Calu3 (cell line): ENCODE measurements around the gene MTERF4. TPM values are rescaled to one million over a fixed set of nuclear protein-coding genes. Genes with fewer than 3 reads are reported as not detected.

Experiments used
- Bru-seq: library from RNA; stranded (reverse); fragments of 400-500 nt; gene quantifications from one replicate; lab custom pipeline; 2021; lab: Mats Ljungman, UMichigan
- BruChase-seq, 2 experiments: library from RNA; stranded (reverse); fragments of 400-500 nt; gene quantifications; one replicate each; lab custom pipeline; 2021; lab: Mats Ljungman, UMichigan
- BruUV-seq: library from RNA; stranded (reverse); fragments of 400-500 nt; replicated peaks from 2 replicates; lab custom pipeline; 2021; lab: Mats Ljungman, UMichigan
- CTCF ChIA-PET: fragments of 300-600 bp; sonication (Branson Sonifier 250); formaldehyde crosslinking; loops from one replicate; lab custom pipeline; 2022; ENCODE audit warnings: antibody characterized with exemption; lab: Charles Lee
- DNase-seq: peaks from one replicate; pipeline ENCODE4 v3.0.0; 2022
- H3K27ac Mint-ChIP-seq: one replicate; pipeline ENCODE4 v1.8.0; 2022; ENCODE audit warnings: mixed read lengths; ENCODE audit not compliant: unreplicated experiment
- H3K27me3 Mint-ChIP-seq: one replicate; pipeline ENCODE4 v1.8.0; 2022; ENCODE audit warnings: mixed read lengths; ENCODE audit not compliant: unreplicated experiment
- H3K36me3 Mint-ChIP-seq: one replicate; pipeline ENCODE4 v1.8.0; 2022; ENCODE audit warnings: mild to moderate bottlenecking, moderate library complexity, mixed read lengths; ENCODE audit not compliant: insufficient read depth, unreplicated experiment
- H3K4me1 Mint-ChIP-seq: one replicate; pipeline ENCODE4 v1.8.0; 2022; ENCODE audit warnings: mild to moderate bottlenecking, low read depth, mixed read lengths; ENCODE audit not compliant: unreplicated experiment
- H3K4me3 Mint-ChIP-seq: one replicate; pipeline ENCODE4 v1.8.0; 2022; ENCODE audit warnings: mild to moderate bottlenecking, low read depth, moderate library complexity, mixed read lengths; ENCODE audit not compliant: unreplicated experiment
- H3K9me3 Mint-ChIP-seq: one replicate; pipeline ENCODE4 v1.8.0; 2022; ENCODE audit warnings: low read depth, mixed read lengths; ENCODE audit not compliant: unreplicated experiment
- CTCF ChIP-seq: fragments of 200-600 bp; IDR thresholded peaks from one replicate; pipeline ENCODE4 v1.8.0; 2022; ENCODE audit warnings: antibody characterized with exemption; ENCODE audit not compliant: unreplicated experiment
- intact Hi-C: fragments of 100-400 bp; cut with micrococcal nuclease; formaldehyde crosslinking; loops from one replicate; pipeline ENCODE4 v1.10.0; 2022; ENCODE audit not compliant: unreplicated experiment
- long read RNA-seq: library from polyadenylated mRNA; stranded (forward); transcript quantifications from one replicate; pipeline ENCODE4 v2.0.0, GENCODE V29; 2022
- total RNA-seq: library from RNA; stranded (reverse); gene quantifications from 2 replicates; pipeline ENCODE4 v1.2.3, GENCODE V29; 2022

MTERF4 gene
- total RNA-seq (30.8 and 33.6 TPM in 2 replicates), Bru-seq, nascent RNA (percentile 80 among the genes with signal in this experiment), BruChase-seq, experiment 1, labeled RNA remaining after a 6-hour chase (percentile 79 among the genes with signal in this experiment), BruChase-seq, experiment 2, labeled RNA remaining after a 2-hour chase (percentile 82 among the genes with signal in this experiment)
- long read RNA-seq, transcript MTERF4-202 (4 exons, 1,637 nt), result major isoform, 11 of 24 reads
- long read RNA-seq, partial matches to known transcripts, result 0 of 24 reads
- long read RNA-seq, other reads (novel, unspliced or antisense), result 10 of 24 reads

GRCh38 chr2:241102239-241102803 is at the start of gene MTERF4:
MTERF4 (minus strand) TSS chr2:241102287; CDS start chr2:241102273, 14 bp downstream.
- peak within 1 kb of the TSS; percentile 96 for H3K4me3 Mint-ChIP-seq
- no peak for TF ChIP-seq CTCF

GRCh38 chr2:241150660-241151530 is 48.8 kb upstream of the MTERF4 start:
- Mint-ChIP-seq H3K9me3 (no peaks in the 10 kb centered on the region), H3K27me3 (no peaks in the 10 kb centered on the region), H3K36me3 (peaks cover 35% of the 10 kb centered on the region), H3K4me1 (peaks cover 27% of the 10 kb centered on the region), H3K27ac (peak overlapping the region; percentile 62), H3K4me3 (peak overlapping the region; percentile 86)
- no TSS peak for BruUV-seq
- no peak for DNase-seq
- no peak for TF ChIP-seq CTCF
- intact Hi-C loops, result no loop called here
- CTCF ChIA-PET, result interaction anchor here (1.3 to 2.4 kb wide), 2 partner anchors 72 to 241 kb away, joined by 4 to 6 read pairs; no protein-coding TSS in a partner anchor

More at GRCh38 chr2:241102239-241102803, at the start of gene MTERF4:
- H3K9me3 Mint-ChIP-seq, result no peaks in the 10 kb centered on the region
- DNase-seq, result peak; percentile 94
- TSS peak; percentile 97 for BruUV-seq
- peak within 1 kb of the TSS; percentile 85 for H3K27ac Mint-ChIP-seq
- CTCF ChIA-PET, result interaction anchor here (0.5 to 1.6 kb wide), 4 partner anchors 47 to 385 kb away, joined by 3 to 4 read pairs (median 4); partner anchors contain the start of gene PASK
- H3K36me3 Mint-ChIP-seq, result peaks cover 21% of the 10 kb centered on the region
- H3K27me3 Mint-ChIP-seq, result no peaks in the 10 kb centered on the region
- no peaks in the 10 kb centered on the region for H3K4me1 Mint-ChIP-seq
- intact Hi-C loops, result loop anchor here (5.0 kb wide), 1 partner anchor 45 kb away; the partner anchor contains the start of gene PASK

GRCh38 chr2:241149925-241150659 is 48.0 kb upstream of the MTERF4 start, which contains the start of gene PPP1R7:
PPP1R7 (plus strand) TSS chr2:241150467; CDS start chr2:241150496, 29 bp downstream.
- H3K36me3 Mint-ChIP-seq, result peaks cover 35% of the 10 kb centered on the region
- H3K4me1 Mint-ChIP-seq, result peaks cover 27% of the 10 kb centered on the region
- BruUV-seq, result no TSS peak
- H3K9me3 Mint-ChIP-seq, result no peaks in the 10 kb centered on the region
- H3K27ac Mint-ChIP-seq, result peak within 1 kb of the TSS; percentile 62
- DNase-seq, result peak; percentile 94
- TF ChIP-seq CTCF, result no peak
- no peaks in the 10 kb centered on the region for H3K27me3 Mint-ChIP-seq
- CTCF ChIA-PET, result interaction anchor here (0.6 to 2.4 kb wide), 6 partner anchors 49 to 242 kb away, joined by 3 to 6 read pairs (median 4); partner anchors contain the start of gene MTERF4
- peak within 1 kb of the TSS; percentile 86 for H3K4me3 Mint-ChIP-seq
- intact Hi-C loops, result loop anchor here (5.0 kb wide), 1 partner anchor 48 kb away; the partner anchor contains the start of gene MTERF4
